G401 (cell line): ENCODE measurements around the gene FIG4. TPM values are rescaled to one million over a fixed set of nuclear protein-coding genes. Genes with fewer than 3 reads are reported as not detected.
"Not testable (repeated sequence)": the region's sequence is repeated elsewhere in the genome, so short reads cannot be mapped to it uniquely, and the experiment has no call there.

Source experiments
- DNase-seq: peaks from one replicate; pipeline ENCODE4 v3.0.0-alpha.2; 2015; ENCODE audit warnings: low spot score
- in situ Hi-C: cut with HindIII; loops from 2 replicates; pipeline ENCODE4 v1.10.0; 2016; ENCODE audit warnings: low sequenced_read_pairs, mixed read lengths
- total RNA-seq: library from RNA; depleted of rRNA; stranded (reverse); fragments of >200 nt; shearing (Covaris generic); gene quantifications from 2 replicates; pipeline ENCODE4 v1.2.3, GENCODE V29; 2014

FIG4 gene
- total RNA-seq, 1 experiment from 2014 or later = 27.5 TPM

DNA sequence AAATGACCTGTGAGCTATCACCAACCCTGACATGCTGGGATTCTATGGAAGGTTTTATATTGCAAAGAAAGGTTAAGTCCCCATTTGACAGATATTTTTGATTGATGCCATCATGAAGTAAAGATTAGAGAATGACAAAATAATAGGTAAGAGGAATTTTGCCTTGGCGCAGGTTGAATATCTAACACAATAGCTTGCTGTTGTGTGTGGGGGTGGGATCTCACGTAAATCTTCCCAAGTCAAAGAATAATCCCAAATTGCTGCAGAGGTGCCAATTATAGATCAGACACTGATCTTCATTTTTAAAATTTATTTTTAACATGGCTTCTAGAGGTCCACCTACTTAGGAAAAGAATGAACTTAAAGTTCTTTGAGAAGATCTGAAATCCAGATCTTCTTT, 135.5 kb downstream of the FIG4 start:
- DNase-seq = no peak
- in situ Hi-C loops = no loop called here

DNA sequence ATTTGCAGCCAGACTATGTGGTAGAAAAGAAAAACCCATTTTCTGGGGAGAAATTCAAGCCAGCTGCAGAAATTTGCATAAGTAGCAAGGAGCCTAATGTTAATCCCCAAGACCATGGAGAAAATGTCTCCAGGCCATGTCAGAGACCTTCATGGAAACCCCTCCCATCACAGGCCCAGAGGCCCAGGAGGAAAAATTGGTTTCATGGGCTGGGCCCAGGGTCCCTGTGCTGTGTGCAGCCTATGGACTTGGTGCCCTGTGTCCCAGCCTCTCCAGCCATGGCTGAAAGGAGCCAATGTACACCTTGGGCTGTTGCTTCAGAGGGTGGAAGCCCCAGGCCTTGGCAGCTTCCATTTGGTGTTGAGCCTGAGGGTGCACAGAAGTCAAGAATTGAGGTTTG, 140.3 kb downstream of the FIG4 start:
- in situ Hi-C loops, DNase-seq: not testable (repeated sequence)

DNA sequence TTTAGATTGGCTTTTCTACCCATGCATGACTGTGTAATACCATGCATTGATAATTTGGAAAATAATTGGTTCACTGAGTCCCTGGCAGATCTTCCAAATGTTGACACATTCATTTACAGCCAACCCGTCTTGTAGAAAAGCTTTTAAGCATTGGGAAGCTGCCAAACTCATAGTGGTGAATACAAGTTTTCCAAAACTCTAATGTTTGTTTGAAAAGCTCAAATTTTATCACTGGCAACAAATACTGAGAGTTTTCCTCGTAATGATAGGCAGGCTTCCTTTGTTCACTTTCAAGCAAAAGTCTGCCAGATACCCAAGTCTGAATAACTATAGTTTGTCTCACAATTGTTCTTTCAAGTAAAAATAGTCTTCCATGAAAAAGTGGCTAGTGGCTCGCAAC, 143.0 kb downstream of the FIG4 start:
- in situ Hi-C loops = no loop called here

DNA sequence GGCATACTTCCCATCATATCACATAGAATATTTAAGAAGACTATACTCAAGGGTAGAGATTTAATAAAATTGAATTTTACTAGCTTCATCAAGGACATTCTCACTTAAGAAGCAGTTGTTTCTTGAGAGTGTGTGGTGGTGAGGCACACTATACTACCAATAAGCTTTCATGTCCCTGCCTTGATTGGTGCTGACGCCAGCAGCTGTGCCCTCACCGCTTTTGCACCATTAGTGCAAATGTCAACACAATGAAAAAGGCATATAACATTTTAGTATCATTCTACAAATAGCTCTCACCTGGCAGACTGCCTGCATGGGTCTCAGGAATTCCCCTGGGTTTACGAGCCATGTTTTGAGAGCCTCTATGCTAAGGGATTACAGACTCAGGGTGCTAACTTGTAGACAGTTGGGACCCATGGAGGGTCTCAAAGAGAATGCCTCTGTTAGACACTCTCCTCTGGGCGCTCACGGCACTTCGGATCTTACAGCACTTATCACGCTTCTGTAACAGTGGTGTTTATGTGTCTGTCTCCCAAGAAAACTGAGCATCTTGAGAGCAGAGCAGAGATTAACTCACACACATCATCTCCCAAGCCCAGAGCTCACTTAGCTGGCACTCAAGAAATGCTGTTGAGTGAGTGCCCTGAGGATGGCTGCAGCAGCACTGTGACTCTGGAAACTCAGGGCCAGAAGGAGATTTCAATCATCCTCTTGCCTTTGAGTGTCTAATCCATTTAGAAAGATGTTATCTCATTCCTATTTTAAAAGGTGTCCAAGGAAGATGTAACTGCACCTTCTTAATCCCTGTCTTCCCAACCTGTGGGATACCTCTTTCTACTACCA, 143.7 kb downstream of the FIG4 start:
- in situ Hi-C loops = no loop called here
- no peak for DNase-seq

More for the DNA sequence above, 143.0 kb downstream of the FIG4 start:
- no peak for DNase-seq

DNA sequence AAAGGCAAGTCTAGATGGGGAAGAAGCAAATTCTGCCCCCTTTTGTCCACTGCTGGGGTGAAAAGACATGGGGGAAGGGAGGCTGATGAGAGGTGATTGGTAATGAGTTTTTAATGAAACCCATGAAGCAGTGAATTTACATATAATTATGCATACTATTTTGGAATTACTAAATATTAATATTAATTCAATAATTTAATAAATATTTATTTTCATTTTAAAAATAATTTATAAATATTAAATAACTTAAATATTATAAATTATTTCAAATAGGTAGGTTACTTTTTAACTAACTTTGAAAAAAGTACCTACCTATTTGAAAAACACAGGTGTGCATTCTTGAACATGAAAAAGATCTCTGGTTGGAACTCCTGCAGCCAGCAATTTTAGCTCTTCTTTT, 148.9 kb downstream of the FIG4 start:
- in situ Hi-C loops = no loop called here
- DNase-seq = no peak

DNA sequence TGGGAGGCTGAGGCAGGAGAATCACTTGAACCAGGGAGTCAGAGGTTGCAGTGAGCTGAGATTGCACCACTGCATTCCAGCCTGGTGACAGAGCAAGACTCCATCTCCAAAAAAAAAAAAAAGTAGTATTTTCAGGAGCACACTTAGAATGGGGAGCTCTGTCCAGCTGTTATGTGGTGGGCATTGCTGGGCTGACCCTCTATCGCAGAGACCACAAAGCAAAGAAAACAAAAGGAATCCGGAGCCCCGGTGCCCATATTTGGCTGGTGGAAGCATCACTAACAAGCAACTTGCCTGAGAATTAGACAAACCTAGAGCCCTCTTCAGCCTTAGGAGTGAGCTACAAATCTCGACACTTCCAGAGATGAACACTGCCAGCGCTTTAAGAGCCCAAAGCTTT, 149.7 kb downstream of the FIG4 start:
- in situ Hi-C loops = no loop called here
- DNase-seq = no peak

DNA sequence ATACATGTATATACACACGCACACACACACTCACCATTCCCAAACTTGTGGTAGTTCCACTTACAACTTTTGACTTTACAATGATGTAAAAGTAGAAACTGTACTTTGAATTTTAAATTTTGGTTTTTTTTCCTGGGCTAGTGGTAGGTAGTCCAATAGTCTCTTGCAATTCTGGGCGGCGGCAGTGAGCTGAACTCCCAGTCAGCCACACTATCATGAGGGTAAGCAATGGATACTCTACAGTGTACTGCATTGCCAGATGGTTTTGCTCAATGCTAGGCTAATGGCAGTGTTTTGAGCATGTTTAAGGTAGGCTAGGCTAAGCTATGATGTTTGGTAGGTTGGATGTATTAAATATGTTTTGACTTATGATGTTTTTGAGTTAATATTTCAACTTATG, 150.8 kb downstream of the FIG4 start:
- DNase-seq = no peak
- in situ Hi-C loops = no loop called here

DNA sequence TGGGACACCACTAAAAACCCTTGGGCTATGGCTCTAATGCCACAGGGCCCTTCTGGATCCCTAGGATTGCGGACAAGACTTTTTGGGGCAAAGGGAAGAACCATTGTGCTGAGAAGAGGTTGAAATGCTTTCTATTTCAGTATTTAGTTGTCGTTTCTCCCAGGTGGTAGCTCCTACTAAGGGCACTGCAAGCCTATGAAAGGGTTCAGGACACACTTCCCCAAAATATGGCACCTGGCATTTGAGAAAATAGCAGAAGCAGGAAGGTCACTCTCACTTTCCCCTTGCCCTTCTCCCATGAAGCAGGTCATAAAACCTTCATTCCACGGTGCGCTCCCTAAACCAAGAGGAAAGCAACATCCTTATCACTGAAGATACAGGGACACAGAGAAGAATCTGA, 161.6 kb downstream of the FIG4 start:
- in situ Hi-C loops = no loop called here
- no peak for DNase-seq

DNA sequence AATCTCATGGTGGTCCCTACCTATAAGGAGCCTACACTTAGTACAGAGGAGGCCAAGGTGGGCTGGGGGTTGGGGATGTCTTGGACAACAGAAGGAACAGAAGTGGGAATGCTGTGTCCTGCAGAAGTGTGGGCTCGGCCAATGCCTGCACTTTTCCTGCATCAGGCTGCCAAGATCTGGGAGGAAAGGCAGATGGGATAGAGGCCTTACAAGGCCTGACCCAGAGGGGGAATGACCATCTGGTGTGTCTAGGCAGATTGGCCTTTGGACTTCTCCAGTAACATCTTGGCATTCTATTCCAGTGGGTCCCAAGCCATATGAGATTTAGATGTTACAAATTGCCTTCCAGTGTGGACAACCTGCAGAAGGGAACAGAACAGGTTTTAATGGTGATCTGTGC, 162.3 kb downstream of the FIG4 start:
- in situ Hi-C loops = no loop called here
- peak; percentile 94 for DNase-seq

DNA sequence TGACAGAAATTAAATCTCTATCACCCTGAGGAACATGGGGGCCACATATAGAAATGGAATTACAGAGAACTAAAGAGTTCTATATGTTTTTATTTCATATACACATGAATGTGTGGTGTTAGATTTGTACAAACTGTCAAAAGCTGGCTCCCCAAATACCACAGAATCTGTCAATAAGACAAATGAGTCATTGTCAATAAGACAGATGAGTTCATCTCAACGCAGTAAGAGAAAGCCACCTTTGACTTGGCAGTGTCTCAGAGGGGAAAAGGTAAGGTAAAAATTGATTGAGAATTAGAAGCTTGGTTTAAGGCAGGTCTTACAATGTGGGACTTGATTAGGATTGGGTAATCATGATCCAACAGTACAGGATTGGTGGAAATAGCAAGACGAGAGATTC, 162.9 kb downstream of the FIG4 start:
- in situ Hi-C loops = no loop called here
- no peak for DNase-seq

DNA sequence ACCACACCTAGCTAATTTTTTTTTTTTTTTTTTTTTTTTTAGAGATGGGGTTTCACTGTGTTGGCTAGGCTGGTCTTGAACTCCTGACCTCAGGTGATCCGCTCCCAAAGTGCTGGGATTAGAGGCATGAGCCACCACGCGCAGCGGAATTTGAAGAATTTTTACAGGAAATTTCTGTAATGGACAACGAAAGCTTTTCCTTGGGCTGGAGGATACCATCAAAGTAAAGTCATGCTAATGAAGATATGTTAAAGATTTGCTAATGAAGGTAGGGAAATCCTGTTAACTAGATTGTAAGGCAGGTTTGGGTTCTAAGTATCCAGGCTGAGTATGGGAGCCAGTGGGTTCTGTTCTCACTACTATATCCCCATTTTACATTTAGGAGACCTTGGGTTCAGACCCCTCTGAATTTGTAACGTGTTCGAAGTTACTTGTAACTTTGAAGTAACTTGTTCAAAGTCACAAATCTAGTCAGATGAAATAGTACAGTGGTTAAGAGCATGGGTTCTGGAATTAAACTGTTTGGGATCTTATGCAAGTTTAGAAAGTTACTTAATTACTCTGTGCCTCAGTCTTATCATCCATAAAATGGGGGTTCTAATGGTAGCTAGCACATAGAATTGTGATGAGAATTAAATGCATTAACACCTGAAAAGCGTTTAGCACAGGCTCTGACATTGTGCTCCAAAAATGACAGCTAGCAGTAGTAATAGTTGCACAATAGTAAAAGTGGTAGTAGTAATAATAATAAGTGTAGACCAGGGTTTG, 163.6 kb downstream of the FIG4 start:
- in situ Hi-C loops = no loop called here
- DNase-seq = no peak

DNA sequence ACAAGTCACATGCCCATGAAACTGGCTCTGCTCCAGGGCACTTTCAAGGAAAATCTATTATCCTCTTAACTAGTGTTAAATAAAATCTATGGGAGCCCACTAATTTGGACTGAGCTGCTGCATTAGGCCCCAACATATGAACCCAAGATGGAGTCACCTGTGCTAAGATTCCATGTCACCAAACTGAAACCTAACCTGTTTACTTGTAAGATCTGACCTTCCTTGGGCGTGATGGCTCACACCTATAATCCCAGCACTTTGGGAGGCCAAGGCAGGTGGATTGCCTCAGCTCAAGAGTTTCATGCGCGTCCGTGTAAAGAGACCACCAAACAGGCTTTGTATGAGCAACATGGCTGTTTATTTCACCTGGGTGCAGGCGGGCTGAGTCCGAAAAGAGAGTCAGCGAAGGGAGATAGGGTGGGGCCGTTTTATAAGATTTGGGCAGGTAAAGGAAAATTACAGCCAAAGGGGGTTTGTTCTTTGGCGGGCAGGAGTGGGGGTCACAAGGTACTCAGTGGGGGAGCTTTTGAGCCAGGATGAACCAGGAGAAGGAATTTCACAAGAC, 164.5 kb downstream of the FIG4 start:
- in situ Hi-C loops, DNase-seq: not testable (repeated sequence)

DNA sequence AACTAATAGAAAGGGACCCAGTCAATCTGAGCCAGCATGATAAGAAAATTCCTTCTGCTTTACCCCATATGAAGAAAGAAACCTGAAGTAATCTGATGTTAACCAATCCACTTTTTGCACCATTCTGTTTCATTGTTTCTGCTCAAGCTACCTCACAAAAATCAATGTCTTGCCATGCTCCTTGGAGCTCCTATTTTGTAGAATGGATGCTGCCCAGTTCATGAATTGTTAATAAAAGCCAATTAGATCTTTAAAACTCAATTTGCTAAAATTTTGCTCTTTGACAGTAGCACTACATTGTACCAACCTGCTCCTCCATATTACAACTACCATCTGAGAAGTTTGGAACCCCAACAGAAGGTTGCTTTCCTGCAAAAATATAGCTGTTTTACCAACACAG, 170.8 kb downstream of the FIG4 start:
- DNase-seq = no peak
- in situ Hi-C loops = no loop called here

DNA sequence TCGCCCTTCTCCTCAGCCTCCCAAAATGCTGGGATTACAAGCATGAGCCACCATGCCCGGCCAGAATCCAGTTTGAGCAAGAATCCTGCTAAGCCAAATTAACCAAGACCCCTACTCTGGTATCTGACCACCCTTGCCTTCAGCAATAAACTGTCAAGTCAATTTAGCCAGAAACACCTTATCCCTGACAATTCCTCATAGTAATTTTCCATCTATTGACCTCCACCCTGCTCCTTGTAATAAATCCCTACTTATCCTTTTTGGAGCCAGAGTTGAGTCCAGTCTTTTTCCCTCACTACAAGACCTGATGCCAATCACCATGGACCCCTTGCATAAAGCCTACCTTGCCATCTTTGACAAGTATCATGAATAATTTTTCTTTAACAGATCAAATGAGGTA, 173.0 kb downstream of the FIG4 start:
- DNase-seq = no peak
- in situ Hi-C loops = no loop called here

DNA sequence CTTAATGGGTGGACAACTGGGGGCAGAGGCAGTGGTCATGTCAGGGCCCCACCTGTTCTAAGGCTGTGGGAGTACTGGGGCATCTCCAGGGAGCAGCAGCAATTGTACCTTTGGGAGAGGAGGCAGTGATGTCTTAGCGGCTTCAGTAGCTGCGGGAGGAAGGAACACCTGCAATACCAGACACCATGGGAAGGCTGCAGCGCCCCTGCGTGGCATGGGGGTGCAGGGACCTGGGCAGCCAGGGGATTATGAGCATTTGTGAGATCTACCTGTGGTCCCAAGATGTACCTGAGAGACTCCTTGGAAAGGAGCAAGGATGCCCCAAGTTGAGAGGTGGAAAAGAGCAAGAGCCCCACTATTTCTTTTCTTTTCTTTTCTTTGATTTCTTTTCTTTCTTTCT, 174.9 kb downstream of the FIG4 start:
- no peak for DNase-seq
- in situ Hi-C loops = no loop called here

DNA sequence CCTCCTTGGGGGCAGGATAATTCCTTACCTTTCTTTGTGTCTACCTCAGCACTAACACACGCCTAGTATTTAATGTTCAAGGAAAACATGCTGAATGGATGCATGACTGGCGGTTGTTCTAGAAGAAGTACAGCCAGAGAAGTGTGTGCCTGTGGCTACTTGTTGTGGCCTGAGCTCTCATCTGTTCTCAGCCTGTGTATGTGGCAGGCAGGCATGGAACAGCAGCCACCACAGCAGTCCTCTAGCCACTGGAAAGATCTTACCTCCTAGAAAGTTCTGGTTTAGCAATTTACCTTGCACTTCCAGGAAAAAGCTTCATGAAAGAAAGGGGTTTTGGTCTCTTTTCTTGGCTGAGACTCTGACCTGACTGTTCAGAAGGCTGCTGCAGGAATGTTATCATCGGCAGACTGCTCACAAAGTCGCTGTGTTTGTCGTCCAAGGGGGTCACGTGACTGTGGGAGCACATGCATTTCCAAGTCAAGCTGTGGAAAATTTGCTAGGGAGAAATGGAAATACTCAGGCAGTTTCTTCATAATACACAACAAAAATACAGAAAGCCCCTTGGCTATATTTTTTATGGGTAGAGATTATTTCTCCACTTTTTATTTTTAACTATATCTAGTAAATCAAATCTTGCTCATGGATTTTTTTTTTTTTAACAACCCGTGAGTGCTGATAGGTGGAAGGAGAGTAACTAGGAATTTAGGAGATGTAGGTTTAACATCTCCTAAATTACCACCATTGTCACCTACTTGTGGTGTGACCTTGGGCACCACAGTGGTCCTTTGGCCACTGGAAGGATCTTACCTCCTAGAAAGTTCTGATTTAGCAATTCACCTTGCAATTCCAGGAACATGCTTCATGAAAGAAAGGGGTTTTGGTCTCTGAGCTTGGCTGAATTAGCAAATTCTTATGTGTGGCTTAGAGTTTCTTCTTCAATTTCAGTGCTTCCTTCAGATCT, 176.2 kb downstream of the FIG4 start:
- in situ Hi-C loops = no loop called here

DNA sequence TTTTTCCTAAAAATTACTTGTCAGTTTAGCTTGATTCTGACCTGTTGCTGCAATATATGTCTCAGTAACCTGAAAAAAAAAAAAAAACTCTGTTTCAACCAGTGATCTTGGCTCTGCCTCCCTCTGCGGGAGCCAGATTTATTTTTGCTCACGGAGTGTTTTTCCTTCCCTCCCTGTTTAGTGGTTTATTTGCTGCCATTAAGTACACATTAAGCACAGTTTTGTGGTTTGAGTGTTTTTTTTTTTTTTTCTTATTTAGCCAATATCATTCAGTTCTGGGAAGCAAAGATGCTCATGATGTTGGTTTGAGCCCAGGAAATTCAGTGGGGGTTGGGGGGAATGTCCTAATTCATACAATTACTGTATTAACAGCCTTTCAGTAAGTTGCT, 176.9 kb downstream of the FIG4 start:
- in situ Hi-C loops = no loop called here
- peak; percentile 67 for DNase-seq

More for the DNA sequence above, 176.2 kb downstream of the FIG4 start:
- peak; percentile 81 for DNase-seq

DNA sequence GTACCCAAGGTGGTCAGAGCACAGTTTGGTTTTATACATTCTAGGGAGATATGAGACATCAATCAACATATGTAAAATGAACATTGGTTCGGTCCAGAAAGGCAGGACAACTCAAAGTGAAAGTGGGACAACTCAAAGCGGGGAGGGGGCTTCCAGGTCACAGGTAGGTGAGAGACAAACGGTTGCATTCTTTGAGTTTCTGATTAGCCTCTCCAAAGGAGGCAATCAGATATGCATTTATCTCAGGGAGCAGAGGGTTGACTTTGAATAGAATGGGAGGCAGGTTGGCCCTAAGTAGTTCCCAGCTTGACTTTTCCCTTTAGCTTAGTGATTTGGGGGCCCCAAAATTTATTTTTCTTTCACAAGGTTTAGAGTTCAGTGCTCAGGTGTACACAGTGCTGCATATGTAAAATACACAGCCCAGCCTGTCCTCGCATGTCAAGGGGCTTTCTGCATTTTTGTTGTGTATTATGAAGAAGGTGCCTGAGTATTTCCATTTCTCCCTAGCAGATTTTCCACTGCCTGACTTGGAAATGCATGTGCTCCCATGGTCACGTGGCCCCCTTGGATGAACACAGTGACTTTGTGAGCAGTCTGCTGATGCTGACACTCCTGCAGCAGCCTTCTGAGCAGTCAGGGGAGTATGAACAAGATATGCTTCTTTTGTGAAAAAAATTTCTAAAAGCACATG, 178.4 kb downstream of the FIG4 start:
- in situ Hi-C loops = not testable (repeated sequence)
- DNase-seq = peak; percentile 78

DNA sequence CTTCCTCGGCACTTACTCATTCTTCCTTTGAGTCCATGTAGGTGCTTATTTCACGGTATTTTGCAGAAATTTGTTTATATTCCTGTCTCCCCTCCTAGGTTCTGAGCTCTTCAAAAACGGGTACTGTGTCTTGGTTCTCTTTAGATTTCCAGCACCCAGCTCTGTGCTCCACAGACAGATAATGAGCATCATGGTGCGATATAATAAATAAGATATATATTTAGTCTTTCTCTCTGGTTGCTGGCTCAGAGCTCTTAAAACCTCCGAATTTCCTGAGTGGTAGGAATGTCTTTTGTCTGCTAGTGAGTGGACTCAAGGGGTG, 179.0 kb downstream of the FIG4 start:
- in situ Hi-C loops = no loop called here
- DNase-seq = no peak
